HuH-7.5 (cell line): Measurements from ENCODE around the gene DCAF4.
"Not testable (repeated sequence)": the region's sequence is repeated elsewhere in the genome, so short reads cannot be mapped to it uniquely, and the experiment has no call there.

Experiments
- DNase-seq: peaks from one replicate; pipeline ENCODE4 v3.0.0; 2011; ENCODE audit warnings: low spot score

Gene DCAF4

GRCh38 chr14:72970824-72971434 lies 44.7 kb downstream of the DCAF4 start:
- DNase-seq: no peak

DNA sequence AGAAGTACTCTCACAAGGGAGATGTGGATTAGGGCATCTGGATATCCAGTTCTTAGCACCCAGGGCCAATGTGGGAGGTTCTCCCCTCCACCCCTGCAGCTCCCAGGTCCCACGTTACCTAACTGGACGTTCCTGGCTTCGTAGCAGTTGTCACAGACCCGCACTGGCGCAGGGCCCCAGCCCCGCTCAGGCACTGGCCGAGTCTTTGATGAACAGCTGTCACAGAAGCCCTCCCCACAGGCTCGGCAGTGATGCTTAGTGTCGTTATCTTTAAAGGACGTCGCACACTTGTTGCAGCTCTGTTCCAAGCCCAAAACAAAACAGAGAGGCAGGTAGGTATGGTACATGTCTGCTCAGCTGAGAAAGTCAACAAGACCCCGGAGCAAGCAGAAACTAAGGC lies 48.4 kb downstream of the DCAF4 start:
- no peak for DNase-seq

DNA sequence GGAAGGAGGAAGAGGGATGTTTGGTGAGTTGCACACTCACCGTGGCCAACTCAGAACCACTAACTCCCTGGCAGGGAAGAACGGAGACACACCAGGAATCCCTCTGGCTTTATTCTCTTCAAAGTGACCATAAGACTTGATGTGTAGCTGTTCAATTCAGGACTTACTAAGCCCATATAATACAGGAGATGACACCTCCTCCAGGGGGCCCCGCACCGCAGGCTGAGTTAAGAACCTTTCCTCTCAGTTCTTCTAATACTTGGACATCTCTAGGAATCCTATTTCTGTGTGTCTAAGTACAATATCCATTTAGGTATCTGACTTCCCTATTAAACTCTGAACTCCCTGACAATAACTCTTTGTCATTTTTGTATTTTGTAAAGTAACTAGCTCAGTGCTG lies 49.5 kb downstream of the DCAF4 start:
- DNase-seq: no peak

- no peak for DNase-seq
Measured at GRCh38 chr14:72978856-72979255, 52.6 kb downstream of the DCAF4 start.

- no peak for DNase-seq
Measured at GRCh38 chr14:72980863-72981262, 54.6 kb downstream of the DCAF4 start.

DNA sequence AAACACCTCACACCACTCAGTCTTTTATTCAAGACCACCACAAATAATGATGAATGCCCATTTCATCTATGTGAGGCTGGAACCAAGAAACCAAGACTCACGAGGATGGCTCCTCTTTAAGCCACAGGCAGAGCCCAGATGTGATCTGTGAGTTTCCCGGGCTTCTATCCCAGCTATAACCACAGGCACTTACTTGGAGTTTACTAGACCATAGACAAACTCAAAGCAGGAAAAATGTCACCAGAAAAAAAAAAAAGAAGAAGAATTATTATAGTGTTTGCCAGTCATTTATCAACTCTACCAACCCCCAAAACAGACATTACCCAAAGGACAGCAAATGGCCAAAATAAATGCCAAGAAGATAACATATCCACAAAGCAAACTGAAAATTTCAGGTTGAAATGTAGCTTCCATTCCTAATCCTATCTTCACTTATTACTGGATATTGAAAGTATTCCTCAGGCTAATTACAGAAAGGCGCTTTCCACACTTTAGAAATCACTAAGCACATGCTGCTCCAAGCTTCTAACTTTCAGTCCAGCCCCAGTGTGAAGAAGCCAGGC lies 56.0 kb downstream of the DCAF4 start:
- no peak for DNase-seq

GRCh38 chr14:72986214-72986613 lies 60.0 kb downstream of the DCAF4 start:
- DNase-seq: no peak

DNA sequence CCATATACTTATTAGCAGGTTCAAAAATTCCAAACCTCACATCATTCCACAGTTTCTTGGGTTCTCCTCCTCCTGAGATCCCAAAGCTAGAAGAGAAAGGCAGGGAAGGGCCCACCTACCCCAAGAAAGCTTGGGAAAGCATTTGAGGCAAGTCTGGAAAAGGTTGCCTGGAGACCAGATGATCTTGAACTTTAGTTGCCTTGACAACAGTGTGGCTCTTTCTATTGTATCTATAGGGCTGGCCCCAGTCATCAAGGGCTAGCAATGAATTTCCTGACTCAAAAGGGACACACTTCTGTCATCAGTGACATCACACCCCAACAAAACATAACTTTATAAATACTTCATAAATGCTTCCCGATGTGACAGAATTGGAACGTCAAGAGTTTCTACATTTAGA lies 60.6 kb downstream of the DCAF4 start:
- DNase-seq: no peak

GRCh38 chr14:72990171-72990570 lies 63.9 kb downstream of the DCAF4 start:
- no peak for DNase-seq

GRCh38 chr14:72996916-72997315 lies 70.7 kb downstream of the DCAF4 start:
- DNase-seq: no peak

- DNase-seq: no peak
Measured at GRCh38 chr14:72998252-72998903, 72.1 kb downstream of the DCAF4 start.

DNA sequence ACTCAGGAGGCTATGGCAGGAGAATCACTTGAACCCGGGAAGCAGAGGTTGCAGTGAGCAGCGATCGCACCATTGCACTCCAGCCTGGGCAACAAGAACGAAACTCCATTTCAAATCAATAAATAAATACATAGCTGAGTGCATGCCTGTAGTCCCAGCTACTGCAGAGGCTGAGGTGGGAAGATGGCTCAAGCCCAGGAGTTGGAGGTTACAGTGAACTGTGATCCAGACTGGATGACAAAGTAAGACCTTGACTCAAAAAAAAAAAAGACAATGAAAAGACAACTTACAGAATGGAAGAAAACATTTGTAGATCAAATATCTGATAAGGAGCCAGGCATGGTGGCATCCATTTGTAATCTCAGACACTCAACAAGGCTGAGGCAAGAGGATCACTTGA lies 73.1 kb downstream of the DCAF4 start:
- no peak for DNase-seq

DNA sequence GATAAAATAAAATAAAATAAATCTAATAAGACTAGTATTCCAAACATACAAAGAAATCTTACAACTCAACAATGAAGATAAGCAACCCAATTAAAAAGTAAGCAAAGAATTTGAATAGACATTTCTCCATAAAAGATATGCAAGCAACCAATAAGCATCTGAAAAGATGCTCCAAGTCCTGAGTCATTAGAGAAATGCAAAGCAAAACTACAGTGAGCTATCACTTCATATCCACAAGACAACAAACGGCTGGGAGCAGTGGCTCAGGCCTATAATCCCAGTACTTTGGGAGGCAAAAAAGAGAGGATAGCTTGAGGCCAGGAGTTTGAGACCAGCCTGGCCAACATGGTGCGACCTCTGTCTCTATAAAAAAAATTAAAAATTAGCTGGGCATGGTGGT lies 73.8 kb downstream of the DCAF4 start:
- DNase-seq: no peak

DNA sequence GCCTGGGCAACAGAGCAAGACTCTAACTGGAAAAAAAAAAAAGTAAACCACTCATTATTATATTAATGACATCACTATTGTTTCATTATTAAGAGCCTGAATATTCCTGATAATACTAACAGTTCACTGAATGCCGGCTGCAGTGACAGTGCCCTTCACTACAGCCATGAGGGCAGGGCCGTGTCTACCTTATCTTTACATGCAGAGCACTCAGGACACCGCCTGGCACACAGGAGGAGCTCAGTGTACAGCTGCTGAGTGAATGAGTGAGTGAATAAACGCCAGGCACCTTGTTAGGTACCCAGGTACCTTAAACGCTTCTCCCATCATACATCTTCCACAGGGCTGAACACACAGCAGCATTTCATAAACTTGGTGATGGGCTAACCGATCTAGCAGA lies 77.4 kb downstream of the DCAF4 start:
- DNase-seq: no peak

DNA sequence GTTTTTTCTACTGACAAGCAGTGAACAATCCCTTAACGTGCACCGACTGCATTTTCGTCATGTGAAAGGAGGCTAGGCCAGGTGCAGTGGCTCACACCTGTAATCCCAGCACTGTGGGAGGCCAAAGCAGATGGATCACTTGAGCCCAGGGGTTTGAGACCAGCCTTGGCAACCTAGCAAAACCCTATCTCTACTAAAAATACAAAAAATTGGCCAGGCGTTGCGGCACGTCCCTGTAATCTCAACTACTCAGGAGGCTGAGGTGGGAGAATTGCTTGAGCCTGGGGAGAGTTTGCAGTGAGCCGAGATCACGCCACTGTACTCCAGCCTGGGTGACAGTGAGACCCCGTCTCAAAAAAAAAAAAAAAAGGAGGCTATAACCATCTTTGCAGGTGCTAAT lies 78.4 kb downstream of the DCAF4 start:
- DNase-seq: not testable (repeated sequence)

- DNase-seq: no peak
Measured at GRCh38 chr14:73007835-73008234, 81.6 kb downstream of the DCAF4 start.

- DNase-seq: no peak
Measured at GRCh38 chr14:73008501-73008900, 82.2 kb downstream of the DCAF4 start.
